ENCODE measurements around the gene TOMM20. TPM values are rescaled to one million over a fixed set of nuclear protein-coding genes. Genes with fewer than 3 reads are reported as not detected.
"Not testable (repeated sequence)": the region's sequence is repeated elsewhere in the genome, so short reads cannot be mapped to it uniquely, and the experiment has no call there.

The TOMM20 gene
- total and polyA plus RNA-seq, 2 donors (not counting 1 experiment from before 2014, with no cell fraction given): 25.0 to 77.3 TPM

DNA sequence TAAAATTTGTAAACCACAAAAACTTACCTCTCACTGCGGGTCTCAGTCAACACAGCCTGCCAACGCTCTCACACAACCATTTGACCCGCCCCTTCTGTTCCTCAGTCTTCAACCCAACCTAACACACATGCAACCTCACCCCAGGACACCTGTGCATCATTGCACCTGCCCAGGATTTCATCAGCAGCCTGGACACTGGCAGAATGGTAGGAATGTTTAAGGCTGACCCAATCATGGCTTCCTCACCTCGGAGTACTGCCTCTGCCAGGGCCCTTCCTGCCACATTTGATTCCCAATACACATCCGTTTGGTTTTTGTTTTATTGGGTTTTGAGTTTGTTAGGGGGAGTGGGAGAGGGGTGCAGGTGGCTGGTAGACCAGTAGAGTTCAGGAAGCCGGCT is 40.7 kb downstream of the TOMM20 start:
- Histone ChIP-seq H3K4me2 (replicated peaks; ENCODE audit: low read depth, low read length, poor library complexity, severe bottlenecking) (no peak overlapping the region), H3K79me2 (ENCODE audit: control insufficient read depth, insufficient read depth, low read length) (no peaks in the 10 kb centered on the region), H3K9ac (ENCODE audit: low read length) (no peak overlapping the region), H3K4me1 (ENCODE audit: control insufficient read depth in 2 of 2, insufficient read depth in 2 of 2, low read length in 2 of 2) (peaks cover 6 to 10% of the 10 kb centered on the region in 2 donors), H3K27me3 (replicated peaks in 1 of 4; ENCODE audit: control extremely low read depth in 1 of 4, control insufficient read depth in 3 of 4, insufficient read depth in 4 of 4, low read length in 3 of 4) (no peaks in the 10 kb centered on the region), H3K36me3 (replicated peaks in 1 of 2; ENCODE audit: control extremely low read depth in 1 of 2, control insufficient read depth in 1 of 2, extremely low read depth in 1 of 2, insufficient read depth in 2 of 2, low read length in 1 of 2) (no peaks in the 10 kb centered on the region), H2AFZ (ENCODE audit: insufficient read depth, low read depth, low read length, poor library complexity, severe bottlenecking) (no peak overlapping the region), H3K27ac (ENCODE audit: low read length in 2 of 2) (no peak overlapping the region), H4K20me1 (ENCODE audit: control insufficient read depth, insufficient read depth, low read length, poor library complexity, severe bottlenecking) (no peaks in the 10 kb centered on the region), H3K9me3 (ENCODE audit: control extremely low read depth in 1 of 3, control insufficient read depth in 2 of 3, insufficient read depth in 1 of 3, low read length in 2 of 3) (no peaks in the 10 kb centered on the region), H3K4me3 (ENCODE audit: control extremely low read depth in 1 of 5, extremely low read depth in 1 of 5, insufficient read depth in 1 of 5, low read depth in 2 of 5, low read length in 4 of 5) (no peak overlapping the region)
- no peaks in the 10 kb centered on the region for H3K27me3 Mint-ChIP-seq
- CTCF ChIA-PET: interaction anchor here (0.6 to 1.6 kb wide), 3 partner anchors 15 to 490 kb away, joined by 3 to 4 read pairs (median 3); no protein-coding TSS in a partner anchor
- H3K9me3 Mint-ChIP-seq (ENCODE audit: insufficient read depth): no peaks in the 10 kb centered on the region
- H3K27ac Mint-ChIP-seq: no peak overlapping the region
- intact Hi-C loops (cut with micrococcal nuclease): no loop called here
- POLR2A ChIA-PET: no interaction called here
- H3K4me1 Mint-ChIP-seq: peaks cover 11% of the 10 kb centered on the region
- TF ChIP-seq EZH2 (IDR thresholded peaks at IDR 0.05; ENCODE audit: borderline replicate concordance, insufficient read depth, low read depth, low read length, poor library complexity, severe bottlenecking) (no peak), CTCF (IDR thresholded peaks at IDR 0.05) (no peak)
- ATAC-seq (ENCODE audit: low read depth): no peak
- DNase-seq: no peak
- H3K4me3 Mint-ChIP-seq: no peak overlapping the region
- 89% methylated on average over 3 of the region's 6 CpGs for WGBS (ENCODE audit: insufficient coverage)

- H3K27me3 ChIP-seq (replicated peaks in 1 of 4; ENCODE audit: control extremely low read depth in 1 of 4, control insufficient read depth in 3 of 4, insufficient read depth in 4 of 4, low read length in 3 of 4); H3K4me3 Mint-ChIP-seq; H3K27ac ChIP-seq (ENCODE audit: low read length in 2 of 2); H3K9ac ChIP-seq (ENCODE audit: low read length); H3K36me3 ChIP-seq (replicated peaks in 1 of 2; ENCODE audit: control extremely low read depth in 1 of 2, control insufficient read depth in 1 of 2, extremely low read depth in 1 of 2, insufficient read depth in 2 of 2, low read length in 1 of 2); H4K20me1 ChIP-seq (ENCODE audit: control insufficient read depth, insufficient read depth, low read length, poor library complexity, severe bottlenecking); H3K9me3 Mint-ChIP-seq (ENCODE audit: insufficient read depth); H2AFZ ChIP-seq (ENCODE audit: insufficient read depth, low read depth, low read length, poor library complexity, severe bottlenecking); H3K4me2 ChIP-seq (replicated peaks; ENCODE audit: low read depth, low read length, poor library complexity, severe bottlenecking); H3K27me3 Mint-ChIP-seq; intact Hi-C loops (cut with micrococcal nuclease); H3K79me2 ChIP-seq (ENCODE audit: control insufficient read depth, insufficient read depth, low read length); H3K27ac Mint-ChIP-seq; ATAC-seq (ENCODE audit: low read depth); DNase-seq; H3K4me3 ChIP-seq (ENCODE audit: control extremely low read depth in 1 of 5, extremely low read depth in 1 of 5, insufficient read depth in 1 of 5, low read depth in 2 of 5, low read length in 4 of 5); H3K9me3 ChIP-seq (ENCODE audit: control extremely low read depth in 1 of 3, control insufficient read depth in 2 of 3, insufficient read depth in 1 of 3, low read length in 2 of 3): not testable (repeated sequence)
- ChIA-PET CTCF (interaction anchor here (1.4 to 6.1 kb wide), 6 partner anchors 8 to 585 kb away, joined by 3 to 157 read pairs (median 30); partner anchors contain the start of gene IRF2BP2), POLR2A (interaction anchor here (0.6 to 0.7 kb wide), 2 partner anchors 313 to 326 kb away, joined by 4 to 8 read pairs; no protein-coding TSS in a partner anchor)
- peaks cover 6 to 12% of the 10 kb centered on the region in 2 donors for H3K4me1 ChIP-seq (ENCODE audit: control insufficient read depth in 2 of 2, insufficient read depth in 2 of 2, low read length in 2 of 2)
- peaks cover 12% of the 10 kb centered on the region for H3K4me1 Mint-ChIP-seq
- WGBS (ENCODE audit: insufficient coverage): 83% methylated on average over 3 of the region's 12 CpGs
Measured at GRCh38 chr1:235085411-235086117, 43.1 kb downstream of the TOMM20 start.

DNA sequence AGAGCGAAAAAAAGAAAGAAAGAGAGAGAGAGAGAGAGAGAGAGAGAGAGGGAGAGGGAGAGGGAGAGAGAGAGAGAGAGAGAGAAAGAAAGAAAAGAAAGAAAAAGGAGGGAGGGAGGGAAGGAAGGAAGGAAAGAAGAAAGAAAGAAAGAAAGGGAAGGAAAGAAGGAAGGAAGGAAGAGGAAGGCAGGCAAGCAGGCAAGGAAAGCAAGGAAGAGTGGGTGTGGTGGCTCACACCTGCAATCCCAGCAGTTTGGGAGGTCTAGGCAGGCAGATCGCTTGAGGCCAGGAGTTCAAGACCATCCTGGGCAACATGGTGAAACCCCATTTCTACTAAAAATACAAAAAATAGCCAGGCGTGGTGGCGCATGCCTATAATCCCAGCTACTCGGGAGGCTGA is 47.8 kb downstream of the TOMM20 start:
- H3K79me2 ChIP-seq (ENCODE audit: control insufficient read depth, insufficient read depth, low read length); POLR2A ChIA-PET; H4K20me1 ChIP-seq (ENCODE audit: control insufficient read depth, insufficient read depth, low read length, poor library complexity, severe bottlenecking); H3K27me3 ChIP-seq (replicated peaks in 1 of 4; ENCODE audit: control extremely low read depth in 1 of 4, control insufficient read depth in 3 of 4, insufficient read depth in 4 of 4, low read length in 3 of 4); H3K4me3 ChIP-seq (ENCODE audit: control extremely low read depth in 1 of 5, extremely low read depth in 1 of 5, insufficient read depth in 1 of 5, low read depth in 2 of 5, low read length in 4 of 5); H3K9ac ChIP-seq (ENCODE audit: low read length); DNase-seq; H3K27ac ChIP-seq (ENCODE audit: low read length in 2 of 2); H3K36me3 ChIP-seq (replicated peaks in 1 of 2; ENCODE audit: control extremely low read depth in 1 of 2, control insufficient read depth in 1 of 2, extremely low read depth in 1 of 2, insufficient read depth in 2 of 2, low read length in 1 of 2); H3K27ac Mint-ChIP-seq; H3K4me3 Mint-ChIP-seq; H2AFZ ChIP-seq (ENCODE audit: insufficient read depth, low read depth, low read length, poor library complexity, severe bottlenecking); H3K27me3 Mint-ChIP-seq; H3K9me3 ChIP-seq (ENCODE audit: control extremely low read depth in 1 of 3, control insufficient read depth in 2 of 3, insufficient read depth in 1 of 3, low read length in 2 of 3); H3K9me3 Mint-ChIP-seq (ENCODE audit: insufficient read depth); ATAC-seq (ENCODE audit: low read depth); H3K4me2 ChIP-seq (replicated peaks; ENCODE audit: low read depth, low read length, poor library complexity, severe bottlenecking): not testable (repeated sequence)
- peaks cover 27% of the 10 kb centered on the region for H3K4me1 Mint-ChIP-seq
- intact Hi-C loops (cut with micrococcal nuclease): loop anchor here (5.0 kb wide), 3 partner anchors 198 to 358 kb away; no protein-coding TSS in a partner anchor
- peaks cover 6 to 26% of the 10 kb centered on the region in 2 donors for H3K4me1 ChIP-seq (ENCODE audit: control insufficient read depth in 2 of 2, insufficient read depth in 2 of 2, low read length in 2 of 2)
- CTCF ChIA-PET: interaction anchor here (1.2 to 6.1 kb wide), 3 partner anchors 99 to 581 kb away, joined by 4 to 157 read pairs (median 111); no protein-coding TSS in a partner anchor
- WGBS (ENCODE audit: insufficient coverage): 100% methylated on average over 4 of the region's 5 CpGs

All from B cell (primary cell).